K562 (cell line): Measurements from ENCODE around the gene HLCS. TPM values are rescaled to one million over a fixed set of nuclear protein-coding genes. Genes with fewer than 3 reads are reported as not detected.

Experiments
- ATAC-seq: fragments of 200-7000 bp; cut with Tn5 transposase; 3 replicates; pipeline ENCODE4 v1.9.1; 2020; ENCODE audit warnings: moderate library complexity
- BruUV-seq: library from RNA; stranded (reverse); fragments of 400-500 nt; replicated peaks from 2 replicates; lab custom pipeline; 2021; lab: Mats Ljungman, UMichigan
- CTCF ChIA-PET: fragments of 300-600 bp; formaldehyde crosslinking; extraction: SDS; loops from one replicate; lab custom pipeline; 2021; ENCODE audit warnings: low intra/inter-chr PET ratio; lab: Yijun Ruan, JAX
- POLR2A ChIA-PET: fragments of 300-600, 350-650 bp; sonication (Branson Sonifier 250); formaldehyde crosslinking; extraction: SDS; loops from one replicate; lab custom pipeline; 2021; ENCODE audit warnings: antibody characterized with exemption, inconsistent platforms; lab: Yijun Ruan, JAX
- DNase-seq, 4 experiments: peaks; one replicate each; pipeline versions ENCODE4 v3.0.0 to v3.0.0-alpha.2; 2011 to 2018; ENCODE audit warnings: low spot score in 3 of 4, mixed read lengths in 3 of 4; ENCODE audit errors: extremely low read depth in 1 of 4
- FAIRE-seq: peaks from 2 replicates; lab custom pipeline; 2011; peaks lifted over from hg19 to GRCh38; lab: Jason Lieb, UNC
- H2AFZ ChIP-seq: 2 replicates; pipeline ENCODE4 v1.6.0; 2011; ENCODE audit warnings: low read depth, low read length, control low read depth, inconsistent platforms
- H3K27ac ChIP-seq: fragments of 200-600 bp; 3 replicates; pipeline ENCODE4 v1.8.0; 2011; ENCODE audit warnings: low read depth, mild to moderate bottlenecking, control low read depth, inconsistent platforms, low read length, moderate library complexity, mixed read lengths; ENCODE audit errors: extremely low read depth
- H3K27me3 ChIP-seq, 2 experiments: fragments of 300-600 bp in 1 of 2; 2 replicates in 1 of 2; 3 replicates in 1 of 2; pipeline versions ENCODE4 v1.6.0 to v1.8.0; 2011; ENCODE audit warnings: inconsistent platforms in 2 of 2, low read length in 2 of 2, mild to moderate bottlenecking in 1 of 2, mixed read lengths in 1 of 2, moderate library complexity in 1 of 2; ENCODE audit not compliant: control insufficient read depth in 2 of 2, insufficient read depth in 2 of 2
- H3K36me3 ChIP-seq: fragments of 300-600 bp; 3 replicates; pipeline ENCODE4 v1.8.0; 2011; ENCODE audit warnings: mild to moderate bottlenecking, low read length, inconsistent platforms; ENCODE audit not compliant: control insufficient read depth, insufficient read depth
- H3K4me1 ChIP-seq, 2 experiments: fragments of 200-600 bp in 1 of 2; replicated peaks in 1 of 2; 2 replicates in 1 of 2; 3 replicates in 1 of 2; pipeline versions ENCODE4 v1.5.1 to v1.8.0; 2011; ENCODE audit warnings: inconsistent platforms in 2 of 2, low read length in 2 of 2, mild to moderate bottlenecking in 1 of 2, mixed read lengths in 1 of 2, moderate library complexity in 1 of 2; ENCODE audit not compliant: control insufficient read depth in 2 of 2, insufficient read depth in 2 of 2
- H3K4me2 ChIP-seq: 2 replicates; pipeline ENCODE4 v1.6.1; 2011; ENCODE audit warnings: low read length, control low read depth, inconsistent platforms, mixed read lengths; ENCODE audit not compliant: insufficient read depth
- H3K4me3 ChIP-seq: fragments of 200-600 bp; sonication (generic), shearing (Covaris generic); 2 replicates; pipeline ENCODE4 v1.5.1; 2016; ENCODE audit warnings: control low read depth, inconsistent platforms
- H3K79me2 ChIP-seq: fragments of 200-600 bp; 3 replicates; pipeline ENCODE4 v1.8.0; 2011; ENCODE audit warnings: low read length, inconsistent platforms; ENCODE audit not compliant: control insufficient read depth, insufficient read depth
- H3K9ac ChIP-seq, 2 experiments: 2 replicates each; pipeline versions ENCODE4 v1.6.0 to v1.6.1; 2011; ENCODE audit warnings: low read depth in 2 of 2, low read length in 2 of 2, control low read depth in 1 of 2, inconsistent platforms in 1 of 2, mild to moderate bottlenecking in 1 of 2, mixed read lengths in 1 of 2; ENCODE audit not compliant: insufficient read depth in 1 of 2
- H3K9me1 ChIP-seq: one replicate; pipeline ENCODE4 v1.6.0; 2011; ENCODE audit warnings: inconsistent platforms, mild to moderate bottlenecking, low read length, moderate library complexity; ENCODE audit not compliant: control insufficient read depth, insufficient read depth
- H3K9me3 ChIP-seq: replicated peaks from 2 replicates; pipeline ENCODE4 v1.5.1; 2011; ENCODE audit warnings: low read depth, low read length, inconsistent platforms; ENCODE audit not compliant: control insufficient read depth, insufficient read depth
- H4K20me1 ChIP-seq: replicated peaks from 2 replicates; pipeline ENCODE4 v1.6.1; 2011; ENCODE audit warnings: low read length, inconsistent platforms, mixed read lengths; ENCODE audit not compliant: control insufficient read depth, insufficient read depth
- CXXC5 ChIP-seq: fragments of 250-450 bp; sonication (Bioruptor Pico); IDR thresholded peaks from 2 replicates; pipeline ENCODE4 v1.8.0; 2022; ENCODE audit warnings: inconsistent platforms, mild to moderate bottlenecking, moderate library complexity
- NR2F6 ChIP-seq: fragments of 450-650 bp; formaldehyde crosslinking; IDR thresholded peaks from 2 replicates; pipeline ENCODE4 v1.4.0; 2020; ENCODE audit warnings: mild to moderate bottlenecking
- XRCC4 ChIP-seq: IDR thresholded peaks from one replicate; pipeline ENCODE4 v1.6.1; 2011; ENCODE audit not compliant: insufficient read depth, insufficient read length; ENCODE audit errors: extremely low read depth
- ZNF668 ChIP-seq: fragments of 250-450 bp; sonication (Bioruptor Pico); IDR thresholded peaks from 2 replicates; pipeline ENCODE4 v1.8.0; 2022; ENCODE audit warnings: mild to moderate bottlenecking, inconsistent platforms
- WGBS: fragments of 100-300 bp; shearing (Covaris generic); methylation state at CpG from one replicate; pipeline ENCODE4 v1.1.6; 2016; ENCODE audit warnings: low coverage, mixed read lengths; ENCODE audit not compliant: insufficient coverage; ENCODE audit errors: missing lambda C conversion rate; 5-methylcytosine and 5-hydroxymethylcytosine counted together
- in situ Hi-C: fragments of 300-500 bp; cut with MboI; formaldehyde crosslinking; loops from 4 replicates; pipeline ENCODE4 v1.15.0; 2018; ENCODE audit warnings: inconsistent platforms, mixed read lengths
- intact Hi-C: fragments of 100-400 bp; cut with micrococcal nuclease; formaldehyde crosslinking; loops from 2 replicates; pipeline ENCODE4 v1.14.2; 2022
- polyA plus RNA-seq, 8 experiments: library from polyadenylated mRNA; depleted of rRNA in 4 of 8; stranded (reverse) in 5 of 8; unstranded in 3 of 8; fragments of >200 nt; fragmentation: Nextera tagmentation in 2 of 8; fragmentation: Illumina TruSeq in 1 of 8; extraction: Ambion mirVana in 2 of 8; extraction: Trizol in 1 of 8; gene quantifications; 2 replicates each; pipeline versions ENCODE4 v1.2.1 to v1.2.3, GENCODE V29; 2011 to 2014; ENCODE audit warnings: inconsistent platforms in 1 of 8, missing spikeins in 1 of 8
- total RNA-seq, 7 experiments: library from RNA; depleted of rRNA in 6 of 7; stranded (reverse); fragments of >200 nt in 6 of 7; fragmentation: Illumina TruSeq in 2 of 7; extraction: Trizol in 2 of 7; gene quantifications; 2 replicates each; pipeline versions ENCODE4 v1.2.1 to v1.2.3, GENCODE V29; 2011 to 2021; ENCODE audit warnings: low replicate concordance in 1 of 7
- TF ChIP-seq, protein P1 (sequence below), 2 experiments: fragments of 200-800 bp in 1 of 2; sonication (Bioruptor generic) in 1 of 2; sonication (generic) in 1 of 2; formaldehyde crosslinking in 1 of 2; IDR thresholded peaks in 1 of 2; conservative IDR thresholded peaks in 1 of 2; 2 replicates each; pipeline versions ENCODE4 v1.5.0 to v1.6.1; 2016 to 2020; ENCODE audit warnings: missing compliant biosample characterization in 1 of 2, missing genetic modification characterization in 1 of 2, missing genetic modification reagents in 1 of 2

The HLCS gene
- total and polyA plus RNA-seq, 9 of the 15 experiments (the other 6 are each of a cell fraction or from before 2014, with no cell fraction given) = 3.0 to 21.5 (median 17.1) TPM

DNA sequence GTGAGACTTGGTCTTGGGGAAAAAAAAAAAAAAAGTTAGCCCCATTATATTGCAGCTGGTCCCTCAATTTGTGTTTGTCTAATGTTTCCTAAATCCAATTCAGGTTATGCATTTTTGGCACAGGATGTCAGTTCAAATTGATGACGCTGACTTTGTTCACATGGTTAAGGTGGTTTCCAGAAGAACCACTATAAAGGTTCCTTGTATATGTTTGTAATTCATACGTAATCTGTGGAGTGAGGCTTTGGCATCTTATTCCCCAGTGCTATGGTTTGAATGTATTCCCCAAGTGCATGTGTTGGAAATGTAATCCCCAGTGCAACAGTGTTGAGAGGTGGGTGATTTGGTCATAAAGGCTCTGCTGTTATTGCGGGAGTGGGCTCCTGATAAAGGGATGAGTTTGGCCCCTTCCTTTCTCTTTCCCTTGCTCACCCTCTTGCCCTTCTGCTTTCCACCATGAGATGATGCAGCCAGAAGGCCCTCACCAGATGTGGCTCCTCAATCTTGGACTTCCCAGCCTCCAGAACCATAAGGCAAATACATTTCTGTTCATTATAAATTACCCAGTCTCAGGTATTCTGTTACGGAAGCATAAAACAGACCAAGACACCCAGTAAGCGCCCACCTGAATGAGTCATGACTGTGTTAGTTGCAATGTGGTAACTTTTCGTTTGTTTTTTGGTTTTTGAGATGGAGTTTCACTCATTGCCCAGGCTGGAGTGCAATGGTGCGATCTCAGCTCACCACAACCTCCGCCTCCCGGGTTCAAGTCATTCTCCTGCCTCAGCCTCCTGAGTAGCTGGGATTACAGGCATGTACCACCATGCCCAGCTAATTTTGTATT is 19.5 kb upstream of the HLCS start:
- no TSS peak for BruUV-seq
- DNase-seq = no peak

More for the DNA sequence above, 19.5 kb upstream of the HLCS start:
- H3K79me2 ChIP-seq = peaks cover 3% of the 10 kb centered on the region; the same call in 2 of the 3 replicates
- TF ChIP-seq CXXC5 = no peak
- no peak for TF ChIP-seq NR2F6 (CRISPR knock-in tag)
- no peak for TF ChIP-seq XRCC4
- no peak for TF ChIP-seq ZNF668 (CRISPR knock-in tag)
- TF ChIP-seq, protein P1, sequence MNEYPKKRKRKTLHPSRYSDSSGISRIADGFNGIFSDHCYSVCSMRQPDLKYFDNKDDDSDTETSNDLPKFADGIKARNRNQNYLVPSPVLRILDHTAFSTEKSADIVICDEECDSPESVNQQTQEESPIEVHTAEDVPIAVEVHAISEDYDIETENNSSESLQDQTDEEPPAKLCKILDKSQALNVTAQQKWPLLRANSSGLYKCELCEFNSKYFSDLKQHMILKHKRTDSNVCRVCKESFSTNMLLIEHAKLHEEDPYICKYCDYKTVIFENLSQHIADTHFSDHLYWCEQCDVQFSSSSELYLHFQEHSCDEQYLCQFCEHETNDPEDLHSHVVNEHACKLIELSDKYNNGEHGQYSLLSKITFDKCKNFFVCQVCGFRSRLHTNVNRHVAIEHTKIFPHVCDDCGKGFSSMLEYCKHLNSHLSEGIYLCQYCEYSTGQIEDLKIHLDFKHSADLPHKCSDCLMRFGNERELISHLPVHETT (CRISPR knock-in tag; conservative IDR thresholded peaks at IDR 0.05 in 1 of 2, IDR thresholded peaks at IDR 0.05 in 1 of 2) = no peak
- 77% methylated on average over 9 of the region's 9 CpGs for WGBS
- H3K9me3 ChIP-seq = no peaks in the 10 kb centered on the region
- H3K4me1 ChIP-seq = peaks cover 7 to 19% of the 10 kb centered on the region in 2 experiments
- H3K4me3 ChIP-seq = no peak overlapping the region
- FAIRE-seq (no peak), ATAC-seq (no peak)
- ChIA-PET POLR2A (interaction anchor here (1.2 kb wide), 1 partner anchor 101 kb away, joined by 3 read pairs; no protein-coding TSS in a partner anchor), CTCF (no interaction called here)
- no peaks in the 10 kb centered on the region for H3K36me3 ChIP-seq
- H3K27me3 ChIP-seq = no peaks in the 10 kb centered on the region
- no peak overlapping the region for H3K27ac ChIP-seq
- H4K20me1 ChIP-seq = no peaks in the 10 kb centered on the region
- intact Hi-C loops (no loop called here), in situ Hi-C loops (no loop called here)
- H3K9ac ChIP-seq = no peak overlapping the region
- no peak overlapping the region for H3K4me2 ChIP-seq
- H3K9me1 ChIP-seq = no peaks in the 10 kb centered on the region
- no peak overlapping the region for H2AFZ ChIP-seq
